LNCaP clone FGC (cell line): Measurements from ENCODE around the gene CNKSR2.

Experiments used
- DNase-seq: peaks from one replicate; pipeline ENCODE4 v3.0.0-alpha.2; 2011; ENCODE audit warnings: low read depth
- H3K4me3 ChIP-seq: 2 replicates; pipeline ENCODE4 v1.5.1; 2011; ENCODE audit warnings: mild to moderate bottlenecking, low read depth, low read length, control low read depth
- TF ChIP-seq, protein P1 (sequence below): IDR thresholded peaks from 2 replicates; pipeline ENCODE4 v1.5.1; 2012; ENCODE audit warnings: mild to moderate bottlenecking; ENCODE audit not compliant: control insufficient read depth, insufficient read depth; ENCODE audit errors: extremely low read depth

CNKSR2 gene

DNA sequence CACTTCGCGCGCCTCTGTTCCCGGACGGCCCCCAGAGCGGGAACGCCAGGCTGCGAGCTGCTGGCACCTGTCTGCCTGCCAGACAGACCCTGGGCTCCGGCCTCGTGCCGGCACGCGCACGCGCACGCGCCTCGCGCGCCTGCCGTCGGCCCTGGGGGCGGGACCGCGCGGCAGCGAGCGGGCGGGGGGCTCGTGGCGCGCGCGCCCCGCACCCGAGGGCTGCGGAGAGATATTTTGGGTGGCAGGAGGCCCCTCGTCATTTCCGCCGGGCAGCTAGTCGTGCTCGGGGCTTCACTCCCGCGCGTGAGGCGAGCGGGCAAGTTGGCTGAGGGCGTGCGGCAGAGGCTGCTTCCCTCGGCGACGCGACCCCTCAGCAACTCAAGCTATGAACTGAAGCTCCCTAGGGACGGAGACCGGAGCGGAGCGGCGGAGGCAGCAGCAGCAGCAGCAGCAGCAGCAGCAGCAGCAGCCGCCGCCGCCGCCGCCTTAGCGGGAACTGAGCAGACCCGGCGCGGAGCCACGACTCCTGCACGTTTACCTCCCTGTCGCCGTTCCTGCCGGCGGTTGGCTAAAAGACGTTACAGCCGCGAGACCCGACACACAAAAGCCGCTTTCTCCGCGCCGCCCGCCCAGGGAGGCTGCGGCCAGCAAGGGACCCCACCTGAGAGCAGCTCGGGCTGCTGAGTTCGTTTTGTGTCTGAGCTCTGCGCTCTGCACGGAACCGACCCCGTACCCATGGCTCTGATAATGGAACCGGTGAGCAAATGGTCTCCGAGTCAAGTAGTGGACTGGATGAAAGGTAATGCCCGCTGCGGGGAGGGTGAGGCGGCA is at the start of gene CNKSR2:
CNKSR2 (plus strand) TSS at position 256 of the 831 bp plus-strand sequence; CDS start at position 736, 480 bp downstream.
- DNase-seq, result no peak
- H3K4me3 ChIP-seq, result peak within 1 kb of the TSS; percentile 67
- TF ChIP-seq, protein P1, sequence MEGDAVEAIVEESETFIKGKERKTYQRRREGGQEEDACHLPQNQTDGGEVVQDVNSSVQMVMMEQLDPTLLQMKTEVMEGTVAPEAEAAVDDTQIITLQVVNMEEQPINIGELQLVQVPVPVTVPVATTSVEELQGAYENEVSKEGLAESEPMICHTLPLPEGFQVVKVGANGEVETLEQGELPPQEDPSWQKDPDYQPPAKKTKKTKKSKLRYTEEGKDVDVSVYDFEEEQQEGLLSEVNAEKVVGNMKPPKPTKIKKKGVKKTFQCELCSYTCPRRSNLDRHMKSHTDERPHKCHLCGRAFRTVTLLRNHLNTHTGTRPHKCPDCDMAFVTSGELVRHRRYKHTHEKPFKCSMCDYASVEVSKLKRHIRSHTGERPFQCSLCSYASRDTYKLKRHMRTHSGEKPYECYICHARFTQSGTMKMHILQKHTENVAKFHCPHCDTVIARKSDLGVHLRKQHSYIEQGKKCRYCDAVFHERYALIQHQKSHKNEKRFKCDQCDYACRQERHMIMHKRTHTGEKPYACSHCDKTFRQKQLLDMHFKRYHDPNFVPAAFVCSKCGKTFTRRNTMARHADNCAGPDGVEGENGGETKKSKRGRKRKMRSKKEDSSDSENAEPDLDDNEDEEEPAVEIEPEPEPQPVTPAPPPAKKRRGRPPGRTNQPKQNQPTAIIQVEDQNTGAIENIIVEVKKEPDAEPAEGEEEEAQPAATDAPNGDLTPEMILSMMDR, result no peak

DNA sequence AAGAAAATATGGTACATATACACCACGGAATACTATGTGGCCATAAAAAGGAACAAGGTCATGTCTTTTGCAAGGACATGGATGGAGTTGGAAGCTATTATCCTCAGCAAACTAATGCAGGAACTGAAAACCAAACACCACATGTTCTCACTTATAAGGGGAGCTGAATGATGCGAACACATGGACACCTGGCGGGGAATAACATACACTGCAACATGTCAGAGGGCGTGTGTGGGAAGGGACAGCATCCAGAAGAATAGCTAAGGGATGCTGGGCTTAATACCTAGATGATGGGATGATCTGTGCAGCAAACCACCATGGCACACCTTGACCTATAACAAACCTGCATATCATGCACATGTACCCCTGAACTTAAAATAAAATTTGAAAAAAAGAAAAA is 19.5 kb upstream of the CNKSR2 start:
- DNase-seq, result no peak

DNA sequence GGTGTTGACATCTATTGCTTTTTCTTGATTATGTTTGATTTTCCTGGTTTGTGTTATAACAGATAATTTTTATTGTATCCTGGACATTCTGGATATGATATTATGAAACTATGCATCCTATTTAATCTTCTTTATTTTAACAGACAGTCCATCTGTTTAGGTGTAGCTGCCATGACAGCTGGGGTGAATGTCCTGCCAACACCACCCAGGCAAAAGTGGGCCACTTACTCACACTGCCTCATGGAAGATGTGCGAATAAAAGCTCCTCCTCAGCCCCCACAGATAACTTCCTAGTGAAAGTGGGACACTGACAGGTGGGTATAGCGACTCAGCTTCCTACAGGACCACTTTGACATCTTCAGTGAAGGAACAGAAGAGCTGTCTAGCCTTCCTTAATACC is 18.4 kb upstream of the CNKSR2 start:
- TF ChIP-seq, protein P1, result no peak
- DNase-seq, result no peak

More for the DNA sequence above, 19.5 kb upstream of the CNKSR2 start:
- no peak overlapping the region for H3K4me3 ChIP-seq
- TF ChIP-seq, protein P1, result peak; percentile 48

DNA sequence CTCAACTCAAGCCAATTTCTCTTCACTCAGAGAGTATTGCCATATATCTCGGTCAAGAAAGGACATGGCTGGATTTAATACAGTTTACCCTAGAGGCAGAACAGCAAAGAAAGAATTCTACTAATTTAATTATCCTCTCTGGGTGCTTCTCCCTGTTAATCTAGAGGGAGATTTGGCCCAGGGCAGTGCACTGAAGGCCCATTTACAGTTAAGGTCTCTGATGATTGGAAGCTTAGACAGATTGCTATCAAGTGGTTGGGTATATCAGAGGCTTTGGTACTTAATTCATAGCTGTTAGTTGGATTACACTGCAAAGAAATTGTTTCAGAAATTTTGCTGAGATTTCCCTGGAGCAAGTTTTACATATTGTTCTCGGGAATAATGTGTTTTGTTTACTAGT is 4.6 kb upstream of the CNKSR2 start:
- no peak overlapping the region for H3K4me3 ChIP-seq
- no peak for DNase-seq
- TF ChIP-seq, protein P1, result no peak

More for the DNA sequence above, 18.4 kb upstream of the CNKSR2 start:
- no peak overlapping the region for H3K4me3 ChIP-seq

DNA sequence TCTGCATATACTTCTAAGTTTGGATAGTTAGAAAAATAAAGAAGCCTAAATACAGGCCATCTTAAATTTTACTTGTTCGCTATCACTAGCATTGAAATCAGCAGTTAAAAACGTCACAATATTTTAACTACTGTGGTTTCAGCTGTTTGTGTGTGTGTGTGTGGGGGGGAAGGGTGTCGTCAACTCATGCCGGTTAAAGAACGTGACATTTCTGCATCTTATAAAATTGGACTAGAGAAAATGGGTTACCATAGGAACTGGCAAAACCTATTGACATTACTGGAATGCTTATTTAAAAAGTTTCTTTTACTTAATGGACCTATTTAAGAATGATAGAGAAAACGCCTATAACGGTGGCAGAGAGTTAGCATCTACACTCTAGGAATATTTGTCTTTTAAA is 1.2 kb upstream of the CNKSR2 start:
- TF ChIP-seq, protein P1, result no peak
- no peak overlapping the region; the same call in 1 of the 2 replicates for H3K4me3 ChIP-seq
- DNase-seq, result no peak

DNA sequence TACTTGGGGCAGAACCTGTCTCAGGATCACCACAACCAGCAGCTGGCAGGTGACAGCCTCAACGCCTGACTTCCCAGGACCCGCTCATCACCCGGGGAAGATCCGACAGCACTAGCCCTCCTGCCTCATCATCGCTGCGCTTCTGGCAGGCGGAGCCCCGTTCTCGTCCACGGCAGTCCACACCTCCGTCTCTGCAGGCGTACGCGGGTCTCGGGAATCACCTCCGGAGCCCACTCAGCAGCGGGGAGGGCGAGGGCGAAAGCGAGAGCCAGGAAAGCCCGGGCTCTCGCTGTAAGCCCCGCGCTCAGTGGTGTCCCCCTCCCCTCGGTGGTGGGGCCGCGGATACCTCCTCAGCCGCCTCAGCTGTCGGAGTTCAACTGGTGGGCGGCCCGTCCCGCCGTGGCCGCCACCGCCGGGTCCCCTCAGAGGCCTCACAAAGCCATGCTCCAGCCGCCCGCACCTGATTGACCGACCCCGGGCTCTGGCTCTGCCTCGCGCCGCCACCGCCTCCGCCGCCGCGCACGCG is 518 bp upstream of the CNKSR2 start:
- TF ChIP-seq, protein P1, result no peak
- peak overlapping the region; percentile 67 for H3K4me3 ChIP-seq
- no peak for DNase-seq
